ENCODE data around the gene CD53. TPM values are rescaled to one million over a fixed set of nuclear protein-coding genes. Genes with fewer than 3 reads are reported as not detected.

The CD53 gene
- total and polyA plus RNA-seq, 9 of the 15 experiments (the other 6 are each of a cell fraction or from before 2014, with no cell fraction given): 63.5 to 220 (median 131) TPM

DNA sequence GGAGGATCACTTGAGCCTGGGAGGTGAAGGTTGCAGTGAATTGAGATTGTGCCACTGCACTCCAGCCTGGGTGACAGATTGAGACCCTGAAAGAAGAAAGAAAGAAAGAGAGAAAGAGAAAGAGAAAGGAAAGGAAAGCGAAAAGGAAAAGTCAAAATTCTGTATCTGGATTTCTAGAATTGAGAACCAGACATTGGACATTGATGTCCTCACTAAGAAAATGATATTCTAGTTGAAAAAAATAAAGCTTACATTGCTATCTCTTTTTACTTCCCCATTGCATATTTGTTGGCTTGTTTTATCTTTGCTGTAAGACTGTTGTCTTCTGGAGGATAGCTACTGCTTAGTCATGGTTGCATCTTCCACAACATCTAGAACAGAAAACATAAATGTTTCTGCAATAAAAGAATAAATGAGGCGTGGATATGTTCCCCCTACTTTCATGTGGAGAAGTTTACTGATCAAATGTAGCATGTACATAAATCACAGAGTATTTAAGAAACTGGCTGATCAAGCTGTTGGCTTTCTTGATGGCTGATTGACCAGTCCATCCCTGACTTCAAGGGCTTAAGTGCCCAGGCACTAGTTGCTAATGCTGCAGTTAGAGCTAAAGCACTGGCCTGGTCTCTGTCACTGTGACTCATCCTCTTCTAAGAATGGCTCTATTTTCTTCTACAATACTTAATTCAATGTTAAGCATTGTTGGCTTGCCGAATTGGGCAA lies 17.7 kb downstream of the CD53 start (continued):
- TF ChIP-seq, protein P1, sequence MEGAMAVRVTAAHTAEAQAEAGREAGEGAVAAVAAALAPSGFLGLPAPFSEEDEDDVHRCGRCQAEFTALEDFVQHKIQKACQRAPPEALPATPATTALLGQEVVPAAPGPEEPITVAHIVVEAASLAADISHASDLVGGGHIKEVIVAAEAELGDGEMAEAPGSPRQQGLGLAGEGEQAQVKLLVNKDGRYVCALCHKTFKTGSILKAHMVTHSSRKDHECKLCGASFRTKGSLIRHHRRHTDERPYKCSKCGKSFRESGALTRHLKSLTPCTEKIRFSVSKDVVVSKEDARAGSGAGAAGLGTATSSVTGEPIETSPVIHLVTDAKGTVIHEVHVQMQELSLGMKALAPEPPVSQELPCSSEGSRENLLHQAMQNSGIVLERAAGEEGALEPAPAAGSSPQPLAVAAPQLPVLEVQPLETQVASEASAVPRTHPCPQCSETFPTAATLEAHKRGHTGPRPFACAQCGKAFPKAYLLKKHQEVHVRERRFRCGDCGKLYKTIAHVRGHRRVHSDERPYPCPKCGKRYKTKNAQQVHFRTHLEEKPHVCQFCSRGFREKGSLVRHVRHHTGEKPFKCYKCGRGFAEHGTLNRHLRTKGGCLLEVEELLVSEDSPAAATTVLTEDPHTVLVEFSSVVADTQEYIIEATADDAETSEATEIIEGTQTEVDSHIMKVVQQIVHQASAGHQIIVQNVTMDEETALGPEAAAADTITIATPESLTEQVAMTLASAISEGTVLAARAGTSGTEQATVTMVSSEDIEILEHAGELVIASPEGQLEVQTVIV (CRISPR knock-in tag; IDR thresholded peaks at IDR 0.05; ENCODE audit: borderline replicate concordance): no peak
- TF ChIP-seq PCBP2 (IDR thresholded peaks at IDR 0.05; ENCODE audit: low read depth, low read length, poor library complexity, severe bottlenecking) (no peak), SMAD3 (CRISPR knock-in tag; conservative IDR thresholded peaks at IDR 0.05) (no peak), TBP (optimal IDR thresholded peaks at IDR 0.05; ENCODE audit: low read depth, low read length) (no peak), ZNF232 (CRISPR knock-in tag; IDR thresholded peaks at IDR 0.05) (no peak), ZNF3 (CRISPR knock-in tag; IDR thresholded peaks at IDR 0.05) (no peak), RBBP5 (IDR thresholded peaks at IDR 0.05; ENCODE audit: borderline replicate concordance, insufficient read depth, low read length, poor library complexity, severe bottlenecking) (no peak), NR3C1 (CRISPR knock-in tag; IDR thresholded peaks at IDR 0.05) (no peak), ELF2 (CRISPR knock-in tag; IDR thresholded peaks at IDR 0.05) (no peak), KLF13 (tag; IDR thresholded peaks at IDR 0.05; ENCODE audit: borderline replicate concordance, low read depth) (no peak), STAT5A (IDR thresholded peaks at IDR 0.05; ENCODE audit: borderline replicate concordance, low read length) (peak; percentile 7; the same call in 1 of the 2 replicates), RFX1 (IDR thresholded peaks at IDR 0.05) (no peak), TAL1 (IDR thresholded peaks at IDR 0.05) (peak; percentile 68)
- TF ChIP-seq, protein P2, sequence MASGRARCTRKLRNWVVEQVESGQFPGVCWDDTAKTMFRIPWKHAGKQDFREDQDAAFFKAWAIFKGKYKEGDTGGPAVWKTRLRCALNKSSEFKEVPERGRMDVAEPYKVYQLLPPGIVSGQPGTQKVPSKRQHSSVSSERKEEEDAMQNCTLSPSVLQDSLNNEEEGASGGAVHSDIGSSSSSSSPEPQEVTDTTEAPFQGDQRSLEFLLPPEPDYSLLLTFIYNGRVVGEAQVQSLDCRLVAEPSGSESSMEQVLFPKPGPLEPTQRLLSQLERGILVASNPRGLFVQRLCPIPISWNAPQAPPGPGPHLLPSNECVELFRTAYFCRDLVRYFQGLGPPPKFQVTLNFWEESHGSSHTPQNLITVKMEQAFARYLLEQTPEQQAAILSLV (tag; IDR thresholded peaks at IDR 0.05): no peak
- TF ChIP-seq, protein P3, sequence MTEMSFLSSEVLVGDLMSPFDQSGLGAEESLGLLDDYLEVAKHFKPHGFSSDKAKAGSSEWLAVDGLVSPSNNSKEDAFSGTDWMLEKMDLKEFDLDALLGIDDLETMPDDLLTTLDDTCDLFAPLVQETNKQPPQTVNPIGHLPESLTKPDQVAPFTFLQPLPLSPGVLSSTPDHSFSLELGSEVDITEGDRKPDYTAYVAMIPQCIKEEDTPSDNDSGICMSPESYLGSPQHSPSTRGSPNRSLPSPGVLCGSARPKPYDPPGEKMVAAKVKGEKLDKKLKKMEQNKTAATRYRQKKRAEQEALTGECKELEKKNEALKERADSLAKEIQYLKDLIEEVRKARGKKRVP (CRISPR knock-in tag; IDR thresholded peaks at IDR 0.05): peak; percentile 51; the same call in 1 of the 2 replicates
- TF ChIP-seq, protein P4, sequence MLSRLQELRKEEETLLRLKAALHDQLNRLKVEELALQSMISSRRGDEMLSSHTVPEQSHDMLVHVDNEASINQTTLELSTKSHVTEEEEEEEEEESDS (CRISPR knock-in tag; IDR thresholded peaks at IDR 0.05): no peak

Data from K562 (cell line).